Measurements from ENCODE around the gene C3orf80.

Gene C3orf80

DNA sequence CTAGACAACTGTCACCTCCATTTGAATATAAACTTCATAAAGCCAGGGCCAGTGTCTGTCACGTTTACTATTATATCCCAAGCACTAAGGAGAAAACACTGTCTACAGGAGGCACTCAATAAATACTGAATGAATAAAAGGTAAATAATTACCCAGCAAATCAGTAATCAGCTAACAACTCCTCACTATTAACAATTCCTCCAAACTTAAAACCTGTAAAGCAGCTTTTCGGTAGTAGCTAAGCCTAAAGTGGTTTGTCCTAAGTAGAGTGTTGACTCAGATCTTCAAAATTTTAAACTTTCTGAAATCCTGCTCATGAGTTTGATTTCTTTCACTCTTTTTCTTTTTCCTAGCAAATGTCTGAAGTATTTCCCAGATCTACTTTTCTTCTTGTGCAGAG, 39.9 kb downstream of the C3orf80 start:
- TF ChIP-seq, protein P1, sequence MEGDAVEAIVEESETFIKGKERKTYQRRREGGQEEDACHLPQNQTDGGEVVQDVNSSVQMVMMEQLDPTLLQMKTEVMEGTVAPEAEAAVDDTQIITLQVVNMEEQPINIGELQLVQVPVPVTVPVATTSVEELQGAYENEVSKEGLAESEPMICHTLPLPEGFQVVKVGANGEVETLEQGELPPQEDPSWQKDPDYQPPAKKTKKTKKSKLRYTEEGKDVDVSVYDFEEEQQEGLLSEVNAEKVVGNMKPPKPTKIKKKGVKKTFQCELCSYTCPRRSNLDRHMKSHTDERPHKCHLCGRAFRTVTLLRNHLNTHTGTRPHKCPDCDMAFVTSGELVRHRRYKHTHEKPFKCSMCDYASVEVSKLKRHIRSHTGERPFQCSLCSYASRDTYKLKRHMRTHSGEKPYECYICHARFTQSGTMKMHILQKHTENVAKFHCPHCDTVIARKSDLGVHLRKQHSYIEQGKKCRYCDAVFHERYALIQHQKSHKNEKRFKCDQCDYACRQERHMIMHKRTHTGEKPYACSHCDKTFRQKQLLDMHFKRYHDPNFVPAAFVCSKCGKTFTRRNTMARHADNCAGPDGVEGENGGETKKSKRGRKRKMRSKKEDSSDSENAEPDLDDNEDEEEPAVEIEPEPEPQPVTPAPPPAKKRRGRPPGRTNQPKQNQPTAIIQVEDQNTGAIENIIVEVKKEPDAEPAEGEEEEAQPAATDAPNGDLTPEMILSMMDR (conservative IDR thresholded peaks at IDR 0.05), result no peak
- H3K27ac ChIP-seq, result peak overlapping the region; percentile 54
